Measurements from ENCODE around the gene DEPP1. TPM values are rescaled to one million over a fixed set of nuclear protein-coding genes. Genes with fewer than 3 reads are reported as not detected.

Gene DEPP1
- total and polyA plus RNA-seq, 2 donors (not counting 1 experiment from before 2014, with no cell fraction given) = not detected

- POLR2A ChIA-PET = interaction anchor here (0.6 kb wide), 2 partner anchors 36 to 1450 kb away, joined by 3 to 4 read pairs; no protein-coding TSS in a partner anchor
- H3K4me2 ChIP-seq (replicated peaks; ENCODE audit: low read depth, low read length, poor library complexity, severe bottlenecking) = peak within 1 kb of the TSS; percentile 83
- WGBS (ENCODE audit: insufficient coverage) = under 1% methylated on average over 78 of the region's 79 CpGs
- Mint-ChIP-seq H3K4me1 (peaks cover 26% of the 10 kb centered on the region), H3K4me3 (peak within 1 kb of the TSS; percentile 90), H3K27ac (peak within 1 kb of the TSS; percentile 93), H3K27me3 (no peaks in the 10 kb centered on the region), H3K9me3 (ENCODE audit: insufficient read depth) (no peaks in the 10 kb centered on the region)
- H4K20me1 ChIP-seq (ENCODE audit: control insufficient read depth, insufficient read depth, low read length, poor library complexity, severe bottlenecking) = peaks cover 5% of the 10 kb centered on the region
- CTCF ChIA-PET = interaction anchor here (1.4 to 1.8 kb wide), 2 partner anchors 38 to 68 kb away, joined by 3 to 7 read pairs; no protein-coding TSS in a partner anchor
- H3K9me3 ChIP-seq (ENCODE audit: control extremely low read depth in 1 of 3, control insufficient read depth in 2 of 3, insufficient read depth in 1 of 3, low read length in 2 of 3) = peaks cover 4 to 10% (median 7%) of the 10 kb centered on the region in 3 donors
- no peaks in the 10 kb centered on the region for H3K27me3 ChIP-seq (replicated peaks in 1 of 4; ENCODE audit: control extremely low read depth in 1 of 4, control insufficient read depth in 3 of 4, insufficient read depth in 4 of 4, low read length in 3 of 4)
- H3K36me3 ChIP-seq (replicated peaks in 1 of 2; ENCODE audit: control extremely low read depth in 1 of 2, control insufficient read depth in 1 of 2, extremely low read depth in 1 of 2, insufficient read depth in 2 of 2, low read length in 1 of 2) = peaks cover 8 to 19% of the 10 kb centered on the region in 2 experiments
- peak within 1 kb of the TSS; percentile 74 to 85 for H3K27ac ChIP-seq (ENCODE audit: low read length in 2 of 2)
- TF ChIP-seq CTCF (IDR thresholded peaks at IDR 0.05) (no peak), EZH2 (IDR thresholded peaks at IDR 0.05; ENCODE audit: borderline replicate concordance, insufficient read depth, low read depth, low read length, poor library complexity, severe bottlenecking) (no peak)
- peak within 1 kb of the TSS; percentile 72 for H3K9ac ChIP-seq (ENCODE audit: low read length)
- DNase-seq (peak; percentile 86), ATAC-seq (ENCODE audit: low read depth) (peak; percentile 80)
- peak within 1 kb of the TSS; percentile 96 for H2AFZ ChIP-seq (ENCODE audit: insufficient read depth, low read depth, low read length, poor library complexity, severe bottlenecking)
- intact Hi-C loops (cut with micrococcal nuclease) = loop anchor here (1.0 to 10.0 kb wide), 5 partner anchors 26 to 1356 kb away; partner anchors contain the start of genes ALOX5, RASSF4, TIMM23 and ZNF32
- H3K4me3 ChIP-seq (ENCODE audit: control extremely low read depth in 1 of 5, extremely low read depth in 1 of 5, insufficient read depth in 1 of 5, low read depth in 2 of 5, low read length in 4 of 5) = peak within 1 kb of the TSS; percentile 55 to 72 (median 66)
- H3K79me2 ChIP-seq (ENCODE audit: control insufficient read depth, insufficient read depth, low read length) = peaks cover 17% of the 10 kb centered on the region
- H3K4me1 ChIP-seq (ENCODE audit: control insufficient read depth in 2 of 2, insufficient read depth in 2 of 2, low read length in 2 of 2) = peaks cover 16% of the 10 kb centered on the region in 2 donors
These were observed 22.3 kb upstream of the DEPP1 start, which contains the start of gene ZNF22 for GRCh38 chr10:45000752-45001380. Gene ZNF22, plus strand, starts transcription at chr10:45000923. Its CDS starts 2,446 bp downstream, at chr10:45003369.
